Keratinocyte (primary cell): ENCODE measurements around the gene ASPHD2.

Experiments
- EZH2 ChIP-seq: IDR thresholded peaks from one replicate; pipeline ENCODE4 v1.6.1; 2012; ENCODE audit warnings: inconsistent platforms, mild to moderate bottlenecking, low read length, moderate library complexity
- TF ChIP-seq, protein P1 (sequence below), 3 experiments: IDR thresholded peaks in 1 of 3; conservative IDR thresholded peaks in 1 of 3; optimal IDR thresholded peaks in 1 of 3; 2 replicates in 2 of 3; 3 replicates in 1 of 3; pipeline versions ENCODE3 to v1.5.1; 2011; ENCODE audit warnings: low read length in 3 of 3, mild to moderate bottlenecking in 3 of 3, moderate library complexity in 2 of 3, control low read depth in 1 of 3, inconsistent platforms in 1 of 3; ENCODE audit not compliant: insufficient read depth in 2 of 3; ENCODE audit errors: extremely low read depth in 1 of 3

DNA sequence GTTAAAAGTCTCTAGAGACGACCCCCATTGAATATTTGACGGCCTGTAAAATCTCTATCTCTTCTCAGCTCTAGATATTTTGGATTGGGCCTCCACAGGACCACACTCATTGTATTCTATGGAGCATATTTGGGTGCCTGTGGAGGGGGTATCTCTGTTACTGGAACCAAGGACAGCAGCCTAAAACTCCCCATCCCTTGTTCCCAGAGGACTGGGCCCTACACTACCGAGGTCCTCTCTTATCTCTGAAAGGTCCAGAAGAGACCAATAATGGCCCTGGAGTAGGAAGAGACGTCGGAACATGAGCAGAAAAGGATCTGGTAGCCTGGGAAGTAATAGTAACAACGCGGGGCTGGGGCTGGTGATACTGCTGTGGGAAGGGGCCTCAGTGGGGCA is 54.0 kb downstream of the ASPHD2 start:
- TF ChIP-seq, protein P1, sequence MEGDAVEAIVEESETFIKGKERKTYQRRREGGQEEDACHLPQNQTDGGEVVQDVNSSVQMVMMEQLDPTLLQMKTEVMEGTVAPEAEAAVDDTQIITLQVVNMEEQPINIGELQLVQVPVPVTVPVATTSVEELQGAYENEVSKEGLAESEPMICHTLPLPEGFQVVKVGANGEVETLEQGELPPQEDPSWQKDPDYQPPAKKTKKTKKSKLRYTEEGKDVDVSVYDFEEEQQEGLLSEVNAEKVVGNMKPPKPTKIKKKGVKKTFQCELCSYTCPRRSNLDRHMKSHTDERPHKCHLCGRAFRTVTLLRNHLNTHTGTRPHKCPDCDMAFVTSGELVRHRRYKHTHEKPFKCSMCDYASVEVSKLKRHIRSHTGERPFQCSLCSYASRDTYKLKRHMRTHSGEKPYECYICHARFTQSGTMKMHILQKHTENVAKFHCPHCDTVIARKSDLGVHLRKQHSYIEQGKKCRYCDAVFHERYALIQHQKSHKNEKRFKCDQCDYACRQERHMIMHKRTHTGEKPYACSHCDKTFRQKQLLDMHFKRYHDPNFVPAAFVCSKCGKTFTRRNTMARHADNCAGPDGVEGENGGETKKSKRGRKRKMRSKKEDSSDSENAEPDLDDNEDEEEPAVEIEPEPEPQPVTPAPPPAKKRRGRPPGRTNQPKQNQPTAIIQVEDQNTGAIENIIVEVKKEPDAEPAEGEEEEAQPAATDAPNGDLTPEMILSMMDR (optimal IDR thresholded peaks at IDR 0.05 in 1 of 3, IDR thresholded peaks at IDR 0.05 in 1 of 3, conservative IDR thresholded peaks at IDR 0.05 in 1 of 3; ENCODE audit: extremely low read depth in 1 of 3, insufficient read depth in 2 of 3, low read length in 3 of 3), result no peak
- TF ChIP-seq EZH2, result no peak
